Glomerular visceral epithelial cell (primary cell): ENCODE results near the gene MYLK.

Experiments used
- DNase-seq: peaks from one replicate; pipeline ENCODE4 v3.0.0-alpha.2; 2016; ENCODE audit errors: extremely low spot score

The MYLK gene

DNA sequence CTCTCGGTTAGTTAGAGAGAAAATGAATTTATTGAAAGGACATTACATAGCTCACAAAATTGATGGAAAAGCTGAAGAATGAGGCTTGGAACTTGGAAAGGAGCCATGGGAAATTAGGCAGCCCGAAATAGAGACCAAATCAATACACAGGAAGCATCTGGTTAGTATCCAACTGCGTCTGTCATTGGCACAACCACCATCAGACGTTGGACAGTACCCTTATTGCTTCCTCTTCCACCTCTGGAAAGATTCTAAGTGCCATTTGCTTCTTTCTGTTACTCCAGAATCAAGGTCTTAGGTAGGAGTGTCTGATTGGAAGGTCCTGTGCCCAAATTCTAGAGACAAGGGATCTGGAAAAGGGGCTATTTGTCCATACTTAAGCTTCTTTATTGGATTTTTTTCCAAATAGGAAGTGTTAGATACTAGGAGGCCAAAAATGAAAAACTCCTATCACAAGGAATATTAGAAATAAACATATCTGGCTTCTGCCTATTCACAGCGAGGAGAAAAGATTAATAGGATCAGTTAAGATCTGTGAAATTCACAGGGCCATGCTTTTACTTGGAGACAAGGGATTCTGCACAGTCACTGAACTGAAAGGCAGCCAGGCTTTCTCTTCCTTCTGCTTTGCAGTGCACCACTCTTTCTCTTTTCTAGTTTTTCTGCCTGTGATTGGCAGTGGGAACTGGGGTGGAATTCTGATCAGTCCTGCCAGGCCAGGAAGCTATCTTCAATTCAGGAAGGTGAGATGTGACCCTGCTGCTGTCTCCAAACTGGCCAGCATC, 288.5 kb downstream of the MYLK start:
- no peak for DNase-seq

- DNase-seq, result no peak
Measured at GRCh38 chr3:123593381-123593780, 290.8 kb downstream of the MYLK start.

GRCh38 chr3:123590685-123591450, 293.3 kb downstream of the MYLK start:
- DNase-seq, result no peak

GRCh38 chr3:123587401-123587800, 296.7 kb downstream of the MYLK start:
- DNase-seq, result no peak

DNA sequence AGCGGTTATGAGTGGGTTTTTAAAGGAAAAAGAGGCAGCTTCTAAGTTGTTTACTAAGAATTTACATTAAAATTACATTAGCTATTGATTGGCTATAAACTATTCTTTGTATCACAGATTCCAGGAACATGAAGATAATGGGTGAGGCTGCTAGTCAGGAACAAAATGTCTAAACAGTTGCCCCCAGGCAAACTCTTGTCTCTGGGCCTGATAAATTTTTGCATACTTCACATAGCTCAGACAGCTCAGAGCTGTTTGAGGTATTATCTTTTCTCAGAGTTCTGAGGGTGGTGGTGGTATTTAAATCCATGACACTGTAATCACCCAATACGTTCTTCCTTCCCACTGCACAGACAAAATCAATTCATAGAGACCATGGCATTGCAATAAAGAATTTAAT, 297.2 kb downstream of the MYLK start:
- no peak for DNase-seq

DNA sequence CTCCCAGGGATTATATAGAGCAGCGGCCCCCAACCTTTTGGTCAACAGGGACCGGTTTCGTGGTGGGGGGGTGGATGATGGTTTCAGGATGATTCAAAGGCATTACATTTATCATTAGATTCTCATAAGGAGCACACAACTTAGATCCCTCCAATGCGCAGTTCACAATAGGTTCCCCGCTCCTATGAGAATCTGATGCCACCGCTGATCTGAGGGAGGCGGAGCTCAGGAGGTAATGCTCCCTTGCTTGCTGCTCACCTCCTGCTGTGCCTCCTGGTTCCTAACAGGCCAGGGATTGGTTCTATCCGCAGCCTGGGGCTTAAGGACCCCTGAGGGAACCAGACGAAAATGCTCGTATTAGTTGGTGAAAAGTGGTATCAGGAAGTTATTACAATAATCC, 298.0 kb downstream of the MYLK start:
- peak; percentile 68 for DNase-seq

GRCh38 chr3:123584988-123585937, 298.9 kb downstream of the MYLK start, which contains the start of gene HACD2:
TSS of gene HACD2 (minus strand) at chr3:123585053. CDS start at chr3:123585027, 26 bp downstream.
- peak; percentile 97 for DNase-seq

GRCh38 chr3:123584284-123584987, 299.7 kb downstream of the MYLK start:
- DNase-seq, result peak; percentile 9

DNA sequence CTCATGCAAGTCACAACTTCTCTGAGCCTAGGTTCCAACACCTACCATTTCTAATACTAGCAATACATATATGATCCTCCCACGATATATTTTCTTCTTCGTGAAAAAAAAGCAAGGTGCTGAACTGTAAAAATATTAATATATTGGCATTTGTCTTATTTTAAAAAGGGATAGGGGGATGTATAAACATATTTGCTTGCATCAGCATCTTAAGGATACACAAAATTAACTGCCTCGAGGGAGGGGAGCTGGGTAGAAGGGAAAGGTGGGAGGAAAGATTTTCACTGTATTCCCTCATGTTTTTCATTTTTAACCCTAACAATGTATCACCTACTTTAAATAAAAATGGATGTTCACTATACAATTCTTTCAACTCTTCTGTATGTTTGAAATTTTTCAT, 300.6 kb downstream of the MYLK start:
- no peak for DNase-seq

GRCh38 chr3:123582315-123582714, 301.8 kb downstream of the MYLK start:
- no peak for DNase-seq

GRCh38 chr3:123576122-123576521, 308.0 kb downstream of the MYLK start:
- no peak for DNase-seq

GRCh38 chr3:123571973-123572365, 312.2 kb downstream of the MYLK start:
- DNase-seq, result no peak

DNA sequence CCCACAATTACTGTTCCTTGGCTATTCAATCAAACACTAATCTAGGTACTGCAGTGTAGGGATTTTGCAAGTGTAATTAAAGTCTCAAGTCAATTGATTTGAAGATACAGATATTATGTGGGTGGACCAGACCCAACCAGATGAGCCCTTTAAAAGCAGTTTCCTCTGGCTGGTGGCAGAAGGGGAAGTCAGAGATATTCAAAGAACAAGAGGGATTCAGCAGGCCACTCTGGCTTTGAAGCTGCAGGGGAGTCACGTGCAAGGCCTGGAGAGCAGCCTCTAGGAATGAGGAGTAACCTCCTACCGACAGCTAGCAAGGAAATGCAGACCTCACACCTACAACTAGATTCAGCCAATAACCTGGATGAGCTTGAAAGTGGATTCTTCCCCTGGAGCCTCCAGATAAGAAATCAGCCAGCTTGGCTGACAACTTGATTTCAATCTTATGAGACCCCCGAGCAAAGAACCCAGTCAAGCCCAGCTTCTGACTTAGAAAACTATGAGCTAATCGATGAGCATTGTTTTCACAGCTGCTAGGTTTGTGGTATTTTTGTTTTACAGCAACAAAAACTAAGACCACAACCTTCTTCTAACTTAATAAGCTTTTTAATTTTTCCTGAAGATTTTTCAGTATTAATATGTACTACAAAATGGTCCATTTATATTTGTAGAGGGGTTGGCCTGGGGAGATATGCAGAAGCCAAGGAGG, 312.7 kb downstream of the MYLK start:
- no peak for DNase-seq

DNA sequence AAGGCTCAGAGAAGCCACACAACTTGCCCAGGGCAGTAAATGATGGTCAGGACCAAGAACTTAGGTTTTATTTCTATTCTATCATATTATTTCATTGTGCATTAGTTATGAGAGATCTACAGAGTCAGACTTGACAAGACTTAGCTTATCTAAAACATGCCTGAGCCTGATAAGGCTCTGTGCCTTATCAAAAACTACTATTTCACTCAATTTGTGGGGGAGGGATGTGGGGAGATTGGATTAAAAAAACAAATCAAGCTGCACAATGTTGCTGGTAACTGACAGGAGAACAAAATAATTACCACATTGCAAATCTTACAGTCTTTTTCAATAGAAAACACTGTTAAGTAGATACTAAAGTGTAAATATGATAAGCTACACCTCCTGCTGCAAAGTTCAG, 315.3 kb downstream of the MYLK start:
- DNase-seq, result no peak

DNA sequence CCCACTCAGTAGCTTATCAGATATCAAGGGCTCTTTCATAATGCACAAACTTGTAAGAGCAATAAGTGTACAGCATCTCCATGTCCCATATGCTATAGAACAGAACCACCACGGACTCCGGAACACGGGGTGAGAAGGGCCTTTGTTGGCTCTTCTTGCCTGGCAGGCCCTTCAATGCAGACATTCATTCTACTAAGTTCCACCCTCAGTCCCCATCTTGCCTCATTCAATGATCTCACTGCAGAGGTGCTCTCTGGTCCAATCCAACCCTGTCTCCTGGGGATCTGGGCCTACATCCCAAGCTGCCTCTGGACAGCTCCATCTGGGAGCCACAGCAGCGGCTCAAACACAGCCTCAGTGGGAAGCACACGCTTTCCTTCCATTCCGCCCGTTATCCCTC, 316.1 kb downstream of the MYLK start:
- DNase-seq, result no peak

GRCh38 chr3:123564056-123564455, 320.1 kb downstream of the MYLK start:
- DNase-seq, result no peak

DNA sequence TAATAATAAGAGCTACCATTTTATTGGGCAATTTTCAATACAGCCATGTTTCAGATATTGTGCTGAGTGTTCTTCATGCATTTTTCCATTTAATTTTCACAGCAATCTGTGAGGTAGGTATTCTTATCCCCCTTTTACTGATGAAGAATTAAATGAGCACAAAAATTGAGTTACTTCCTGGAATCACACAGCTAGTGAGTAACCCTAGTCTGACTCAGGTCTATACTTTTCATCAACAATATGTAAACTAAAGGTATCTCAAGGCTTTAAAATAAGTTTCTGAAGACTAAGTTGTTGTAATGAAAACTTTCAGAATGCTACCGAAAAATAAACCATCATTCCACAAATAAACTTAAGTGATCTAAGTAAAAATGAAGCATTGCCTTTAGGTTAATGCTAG, 321.6 kb downstream of the MYLK start:
- no peak for DNase-seq

- DNase-seq, result no peak
Measured at GRCh38 chr3:123561188-123561587, 322.9 kb downstream of the MYLK start.
